Endothelial cell of umbilical vein (primary cell): ENCODE data around the gene CHMP4B. TPM values are rescaled to one million over a fixed set of nuclear protein-coding genes. Genes with fewer than 3 reads are reported as not detected.

ENCODE experiments used
- BruUV-seq: library from RNA; stranded (reverse); fragments of 400-500 nt; replicated peaks from 2 replicates; lab custom pipeline; 2021; lab: Mats Ljungman, UMichigan
- CTCF ChIA-PET: fragments of 300-600, 350-600 bp; sonication (Branson Sonifier 250); formaldehyde crosslinking; loops from one replicate; lab custom pipeline; 2021; ENCODE audit warnings: antibody characterized with exemption, inconsistent platforms; lab: Charles Lee
- POLR2A ChIA-PET: fragments of 300-600, 350-600 bp; sonication (Branson Sonifier 250); formaldehyde crosslinking; loops from one replicate; lab custom pipeline; 2021; ENCODE audit warnings: antibody characterized with exemption, inconsistent platforms; lab: Charles Lee
- DNase-seq: peaks from one replicate; pipeline ENCODE4 v3.0.0-alpha.2; 2011; ENCODE audit warnings: low read depth, low spot score
- FAIRE-seq: peaks from 2 replicates; lab custom pipeline; 2011; peaks lifted over from hg19 to GRCh38; lab: Jason Lieb, UNC
- H2AFZ ChIP-seq: 2 replicates; pipeline ENCODE4 v1.6.0; 2012; ENCODE audit warnings: low read depth, low read length, control low read depth, inconsistent platforms
- H3K27ac ChIP-seq: 2 replicates; pipeline ENCODE4 v1.5.1; 2011; ENCODE audit warnings: low read depth, mild to moderate bottlenecking, control low read depth, low read length, moderate library complexity; ENCODE audit not compliant: insufficient read depth
- H3K27me3 ChIP-seq, 2 experiments: 2 replicates each; pipeline versions ENCODE4 v1.6.0 to v1.6.1; 2011; ENCODE audit warnings: low read length in 2 of 2, mixed read lengths in 1 of 2; ENCODE audit not compliant: control insufficient read depth in 2 of 2, insufficient read depth in 2 of 2
- H3K36me3 ChIP-seq, 2 experiments: 2 replicates in 1 of 2; 3 replicates in 1 of 2; pipeline ENCODE4 v1.5.1; 2011; ENCODE audit warnings: low read length in 2 of 2, mild to moderate bottlenecking in 1 of 2, moderate library complexity in 1 of 2; ENCODE audit not compliant: control insufficient read depth in 2 of 2, insufficient read depth in 2 of 2; ENCODE audit errors: extremely low read depth in 1 of 2
- H3K4me1 ChIP-seq: 3 replicates; pipeline ENCODE4 v1.5.1; 2011; ENCODE audit warnings: mild to moderate bottlenecking, low read length; ENCODE audit not compliant: control insufficient read depth, insufficient read depth; ENCODE audit errors: extremely low read depth
- H3K4me2 ChIP-seq: 2 replicates; pipeline ENCODE4 v1.6.1; 2011; ENCODE audit warnings: low read length, control low read depth, mixed read lengths; ENCODE audit not compliant: insufficient read depth
- H3K4me3 ChIP-seq, 3 experiments: fragments of 200-600 bp in 1 of 3; sonication (generic), shearing (Covaris generic) in 1 of 3; replicated peaks in 1 of 3; 2 replicates each; pipeline ENCODE4 v1.5.1; 2011 to 2016; ENCODE audit warnings: control low read depth in 3 of 3, low read length in 3 of 3, mild to moderate bottlenecking in 2 of 3, inconsistent platforms in 1 of 3, low read depth in 1 of 3, moderate library complexity in 1 of 3; ENCODE audit not compliant: insufficient read depth in 1 of 3
- H3K79me2 ChIP-seq: 2 replicates; pipeline ENCODE4 v1.6.0; 2012; ENCODE audit warnings: low read length, inconsistent platforms; ENCODE audit not compliant: control insufficient read depth, insufficient read depth
- H3K9ac ChIP-seq: replicated peaks from 2 replicates; pipeline ENCODE3; 2011; ENCODE audit warnings: low read length, control low read depth; ENCODE audit not compliant: insufficient read depth; ENCODE audit errors: extremely low read depth
- H3K9me1 ChIP-seq: replicated peaks from 3 replicates; pipeline ENCODE4 v1.6.0; 2011; ENCODE audit warnings: mild to moderate bottlenecking, low read length; ENCODE audit not compliant: control insufficient read depth, insufficient read depth; ENCODE audit errors: extremely low read depth
- H3K9me3 ChIP-seq: replicated peaks from 2 replicates; pipeline ENCODE4 v1.5.1; 2012; ENCODE audit warnings: low read length, inconsistent platforms; ENCODE audit not compliant: control insufficient read depth, insufficient read depth
- H4K20me1 ChIP-seq: replicated peaks from 2 replicates; pipeline ENCODE3; 2011; ENCODE audit warnings: mild to moderate bottlenecking, low read length; ENCODE audit not compliant: control insufficient read depth, insufficient read depth; ENCODE audit errors: extremely low read depth
- EZH2 ChIP-seq: IDR thresholded peaks from 2 replicates; pipeline ENCODE4 v1.6.1; 2012; ENCODE audit warnings: borderline replicate concordance, low read depth, mild to moderate bottlenecking, moderate library complexity, low read length, inconsistent platforms; ENCODE audit not compliant: severe bottlenecking
- FOS ChIP-seq: IDR thresholded peaks from 2 replicates; pipeline ENCODE4 v1.6.1; 2011; ENCODE audit warnings: mild to moderate bottlenecking, low read length, moderate library complexity, borderline replicate concordance; ENCODE audit not compliant: insufficient read depth
- GATA2 ChIP-seq: IDR thresholded peaks from 2 replicates; pipeline ENCODE4 v1.7.0; 2011; ENCODE audit warnings: low read depth, mild to moderate bottlenecking, moderate library complexity, mixed read lengths, low read length; ENCODE audit not compliant: insufficient read length, insufficient read depth
- JUN ChIP-seq: IDR thresholded peaks from 2 replicates; pipeline ENCODE4 v1.6.1; 2011; ENCODE audit warnings: borderline replicate concordance, low read depth; ENCODE audit not compliant: insufficient read length, insufficient read depth
- MYC ChIP-seq: IDR thresholded peaks from one replicate; pipeline ENCODE4 v1.6.1; 2011; ENCODE audit warnings: mild to moderate bottlenecking, low read depth, low read length
- POLR2A ChIP-seq: IDR thresholded peaks from 2 replicates; pipeline ENCODE4 v1.6.1; 2012; ENCODE audit warnings: low read depth, mild to moderate bottlenecking, control low read depth, low read length
- POLR2AphosphoS5 ChIP-seq: IDR thresholded peaks from 2 replicates; pipeline ENCODE4 v1.6.1; 2012; ENCODE audit warnings: low read depth, mild to moderate bottlenecking, control low read depth, low read length, moderate library complexity; ENCODE audit not compliant: insufficient read depth
- dilution Hi-C: fragments of 300-500 bp; cut with MboI; formaldehyde crosslinking; loops from one replicate; pipeline ENCODE4 v1.15.0; 2019; ENCODE audit warnings: low sequenced_read_pairs; ENCODE audit not compliant: extremely low pct_ligation_motif_present
- intact Hi-C: fragments of 100-400 bp; cut with micrococcal nuclease; formaldehyde crosslinking; loops from one replicate; pipeline ENCODE4 v1.10.0; 2022
- polyA plus RNA-seq, 4 experiments: library from polyadenylated mRNA; depleted of rRNA in 3 of 4; stranded (reverse) in 3 of 4; unstranded in 1 of 4; fragments of >200 nt; gene quantifications; 2 replicates each; pipeline versions ENCODE4 v1.2.1 to v1.2.3, GENCODE V29; 2011 to 2012; ENCODE audit warnings: missing spikeins in 1 of 4
- total RNA-seq: library from RNA; stranded (reverse); gene quantifications from 2 replicates; pipeline ENCODE4 v1.2.3, GENCODE V29; 2021
- TF ChIP-seq, protein P1 (sequence below), 2 donors: IDR thresholded peaks; 1 replicate in 1 of 2; 2 replicates in 1 of 2; pipeline ENCODE4 v1.5.1; 2011; ENCODE audit warnings: low read length in 2 of 2, mild to moderate bottlenecking in 2 of 2, moderate library complexity in 2 of 2, control low read depth in 1 of 2, inconsistent platforms in 1 of 2, low read depth in 1 of 2; ENCODE audit not compliant: insufficient read depth in 1 of 2; ENCODE audit errors: extremely low read depth in 1 of 2
- TF ChIP-seq, protein P2 (sequence below): IDR thresholded peaks from 2 replicates; pipeline ENCODE4 v1.6.1; 2011; ENCODE audit not compliant: insufficient read depth, insufficient read length

Gene CHMP4B
- total and polyA plus RNA-seq, 2 donors (not counting 3 experiments of a cell fraction or from before 2014, with no cell fraction given): 64.7 to 112 TPM

GRCh38 chr20:33810259-33810658, 889 bp upstream of the CHMP4B start:
- no peak overlapping the region for H3K4me3 ChIP-seq
- peaks cover 23% of the 10 kb centered on the region for H3K4me1 ChIP-seq
- FAIRE-seq: no peak
- H3K9me3 ChIP-seq: no peaks in the 10 kb centered on the region
- peaks cover 2% of the 10 kb centered on the region for H3K9me1 ChIP-seq
- intact Hi-C loops: no loop called here
- no peak for DNase-seq
- H3K36me3 ChIP-seq: no peaks in the 10 kb centered on the region
- H3K27me3 ChIP-seq: no peaks in the 10 kb centered on the region
- POLR2A ChIA-PET: no interaction called here
- H3K79me2 ChIP-seq: peaks cover 36% of the 10 kb centered on the region
- TF ChIP-seq EZH2 (no peak), JUN (no peak), MYC (no peak), GATA2 (no peak), FOS (no peak), POLR2A (no peak), POLR2AphosphoS5 (no peak)
- TF ChIP-seq, protein P1, sequence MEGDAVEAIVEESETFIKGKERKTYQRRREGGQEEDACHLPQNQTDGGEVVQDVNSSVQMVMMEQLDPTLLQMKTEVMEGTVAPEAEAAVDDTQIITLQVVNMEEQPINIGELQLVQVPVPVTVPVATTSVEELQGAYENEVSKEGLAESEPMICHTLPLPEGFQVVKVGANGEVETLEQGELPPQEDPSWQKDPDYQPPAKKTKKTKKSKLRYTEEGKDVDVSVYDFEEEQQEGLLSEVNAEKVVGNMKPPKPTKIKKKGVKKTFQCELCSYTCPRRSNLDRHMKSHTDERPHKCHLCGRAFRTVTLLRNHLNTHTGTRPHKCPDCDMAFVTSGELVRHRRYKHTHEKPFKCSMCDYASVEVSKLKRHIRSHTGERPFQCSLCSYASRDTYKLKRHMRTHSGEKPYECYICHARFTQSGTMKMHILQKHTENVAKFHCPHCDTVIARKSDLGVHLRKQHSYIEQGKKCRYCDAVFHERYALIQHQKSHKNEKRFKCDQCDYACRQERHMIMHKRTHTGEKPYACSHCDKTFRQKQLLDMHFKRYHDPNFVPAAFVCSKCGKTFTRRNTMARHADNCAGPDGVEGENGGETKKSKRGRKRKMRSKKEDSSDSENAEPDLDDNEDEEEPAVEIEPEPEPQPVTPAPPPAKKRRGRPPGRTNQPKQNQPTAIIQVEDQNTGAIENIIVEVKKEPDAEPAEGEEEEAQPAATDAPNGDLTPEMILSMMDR (IDR thresholded peaks at IDR 0.05; ENCODE audit: extremely low read depth in 1 of 2, insufficient read depth in 1 of 2, low read depth in 1 of 2, low read length in 2 of 2): no peak
- TF ChIP-seq, protein P2, sequence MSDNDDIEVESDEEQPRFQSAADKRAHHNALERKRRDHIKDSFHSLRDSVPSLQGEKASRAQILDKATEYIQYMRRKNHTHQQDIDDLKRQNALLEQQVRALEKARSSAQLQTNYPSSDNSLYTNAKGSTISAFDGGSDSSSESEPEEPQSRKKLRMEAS: no peak
- H4K20me1 ChIP-seq: peaks cover 8% of the 10 kb centered on the region
- no peak overlapping the region for H3K4me2 ChIP-seq
- dilution Hi-C loops: no loop called here
- H3K9ac ChIP-seq: no peak overlapping the region
- CTCF ChIA-PET: interaction anchor here (1.2 kb wide), 2 partner anchors 12 to 16 kb away, joined by 4 to 6 read pairs; no protein-coding TSS in a partner anchor
- H2AFZ ChIP-seq: no peak overlapping the region
- H3K27ac ChIP-seq: no peak overlapping the region
- BruUV-seq: no TSS peak
